NCI-H2171 treated with DMSO at 0.1 percent for 48 hours (cell line): Measurements from ENCODE around the gene TRANK1.
"Not testable (repeated sequence)": the region's sequence is repeated elsewhere in the genome, so short reads cannot be mapped to it uniquely, and the experiment has no call there.

Source experiments
- DNase-seq: peaks from one replicate; lab custom pipeline; 2025; lab: John Stamatoyannopoulos, UW

TRANK1 gene

GRCh38 chr3:36892457-36893136 lies 52.3 kb downstream of the TRANK1 start:
- no peak for DNase-seq

DNA sequence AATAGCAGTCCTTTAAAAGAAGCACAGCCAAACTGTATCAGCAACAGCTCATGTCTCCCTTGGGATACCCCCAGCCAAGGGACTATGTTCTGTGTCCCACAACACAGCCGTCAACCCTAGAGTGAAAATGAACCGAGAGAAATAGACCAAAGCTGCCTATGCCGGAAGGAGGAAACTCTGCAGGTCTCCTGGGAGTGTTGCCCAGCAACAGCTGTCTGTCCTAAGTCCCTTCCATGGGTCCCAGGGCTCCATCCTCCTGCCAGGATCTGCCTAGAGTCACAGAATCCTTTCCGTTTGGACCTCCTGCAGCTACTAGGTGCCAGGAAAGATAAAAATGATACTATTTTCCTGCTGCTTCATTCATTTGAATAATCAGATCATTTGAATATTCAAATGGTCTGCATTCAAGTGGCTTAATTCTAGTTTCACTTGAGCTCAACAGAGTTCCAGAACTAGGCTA lies 53.1 kb downstream of the TRANK1 start:
- DNase-seq = peak; percentile 31

GRCh38 chr3:36891097-36891496 lies 53.8 kb downstream of the TRANK1 start:
- DNase-seq = not testable (repeated sequence)

GRCh38 chr3:36890261-36890660 lies 54.6 kb downstream of the TRANK1 start:
- no peak for DNase-seq

DNA sequence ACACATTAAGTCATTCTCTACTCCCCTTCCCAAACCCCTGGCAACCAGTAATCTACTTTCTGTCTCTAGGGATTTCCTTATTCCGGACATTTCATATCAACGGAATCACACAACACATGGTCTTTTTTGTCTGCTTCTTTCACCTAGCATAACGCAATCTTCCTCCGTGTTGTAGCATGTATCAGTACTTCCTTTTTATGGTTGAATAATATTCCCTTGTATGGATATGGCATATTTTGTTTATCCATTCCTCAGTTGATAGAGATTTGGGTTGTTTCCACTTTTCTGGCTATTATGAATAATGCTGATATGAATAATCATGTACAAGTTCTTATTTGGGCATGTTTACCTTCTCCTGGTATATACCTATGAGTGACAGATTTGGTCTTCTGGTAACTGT lies 63.1 kb downstream of the TRANK1 start:
- no peak for DNase-seq

- not testable (repeated sequence) for DNase-seq
Observed at GRCh38 chr3:36879842-36880241, 65.0 kb downstream of the TRANK1 start.

GRCh38 chr3:36877930-36878685 lies 66.7 kb downstream of the TRANK1 start:
- no peak for DNase-seq

- no peak for DNase-seq
Observed at GRCh38 chr3:36876181-36876936, 68.5 kb downstream of the TRANK1 start.

- DNase-seq = no peak
Observed at GRCh38 chr3:36875397-36875796, 69.5 kb downstream of the TRANK1 start.

DNA sequence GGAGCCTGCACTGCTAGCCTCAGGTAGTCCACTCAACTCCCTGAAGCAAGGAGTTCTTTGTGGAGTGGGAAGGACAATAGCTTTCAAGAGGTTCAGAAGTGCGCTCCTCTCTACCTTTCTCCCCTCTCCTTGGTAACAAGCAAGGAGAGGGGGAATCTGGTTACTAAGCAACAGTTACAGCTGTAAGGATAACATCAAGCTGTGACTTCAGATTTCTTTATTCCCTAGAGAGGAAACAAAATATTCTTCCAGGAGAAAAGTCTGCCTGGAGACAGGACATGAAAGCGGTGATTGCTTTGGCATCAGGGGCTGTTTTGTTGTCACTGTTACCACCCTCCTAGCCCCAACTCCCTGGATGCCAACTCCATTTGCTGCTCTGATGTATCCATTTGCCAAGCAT lies 70.4 kb downstream of the TRANK1 start:
- DNase-seq = peak; percentile 63

DNA sequence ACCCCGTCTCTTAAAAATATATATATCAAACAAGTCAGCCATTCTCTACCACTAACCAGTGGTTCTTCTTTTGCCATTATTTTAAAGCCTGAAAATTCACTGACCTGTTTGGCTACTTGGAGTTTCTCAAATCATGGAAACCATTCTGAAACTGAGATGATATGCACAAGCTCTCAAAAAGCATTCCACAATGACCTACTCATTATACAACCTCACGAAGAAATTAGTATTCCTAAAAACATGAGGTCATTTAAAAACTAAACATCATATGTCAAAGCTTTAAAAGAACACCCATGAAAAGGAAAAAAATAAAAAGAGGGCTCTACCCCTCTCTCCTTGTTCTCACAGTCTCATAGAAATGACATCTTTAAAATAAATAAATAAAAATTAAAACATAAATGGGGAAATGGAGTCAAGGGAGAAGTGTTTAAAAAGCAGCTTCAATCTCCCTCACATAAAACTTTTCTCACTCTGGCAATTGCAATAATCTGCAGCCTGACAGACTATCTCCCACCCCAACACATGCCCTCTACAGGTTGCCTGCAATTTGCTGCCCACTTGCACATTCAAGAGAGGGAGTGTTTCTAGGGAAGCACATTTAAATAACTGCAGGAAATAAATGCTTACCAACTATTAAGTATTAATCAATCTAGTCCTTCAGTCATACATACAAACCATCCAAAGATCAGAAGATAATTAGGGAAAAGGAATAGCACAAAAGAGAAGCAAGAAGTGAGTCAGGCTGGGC lies 73.3 kb downstream of the TRANK1 start:
- DNase-seq = no peak

DNA sequence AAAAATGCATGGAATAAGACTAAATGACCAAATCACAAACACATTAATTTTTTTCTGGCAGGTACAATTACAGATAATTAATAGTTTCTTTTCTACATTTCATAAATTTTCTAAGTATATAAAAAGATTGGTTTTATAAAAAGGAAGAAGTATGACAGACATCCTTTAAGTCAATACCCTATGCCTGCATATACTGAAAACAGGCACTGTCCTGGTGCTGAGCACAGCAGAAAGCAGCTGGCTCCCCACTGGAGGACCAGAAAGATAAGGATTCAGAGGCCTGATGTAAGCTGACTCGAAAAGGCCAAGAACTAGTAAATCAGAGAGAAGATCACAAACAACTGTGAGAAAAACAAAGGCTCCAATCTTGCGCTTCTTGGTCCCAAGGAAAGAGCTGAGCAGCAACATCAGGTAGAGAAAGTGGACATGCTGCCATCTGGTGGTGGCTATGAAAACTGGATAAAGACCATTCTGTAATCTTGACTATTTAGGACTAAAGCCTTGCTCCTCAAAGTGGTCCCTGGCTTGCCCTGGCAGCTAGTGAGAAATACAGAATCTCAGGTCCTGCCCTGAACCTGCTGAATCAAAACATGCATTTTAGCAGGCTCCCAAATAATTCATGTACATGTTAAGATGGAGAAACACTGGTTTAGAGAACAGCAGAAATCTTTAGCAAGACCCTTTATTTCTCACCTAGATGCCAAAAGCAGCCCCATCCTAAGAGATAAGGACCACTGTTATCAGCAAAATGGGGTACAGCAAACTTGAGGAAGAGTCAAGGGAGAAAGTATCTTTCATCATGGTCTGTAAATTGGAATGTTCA lies 76.0 kb downstream of the TRANK1 start:
- peak; percentile 60 for DNase-seq

GRCh38 chr3:36867810-36868209 lies 77.0 kb downstream of the TRANK1 start:
- DNase-seq = no peak

- no peak for DNase-seq
Observed at GRCh38 chr3:36866368-36866767, 78.5 kb downstream of the TRANK1 start.

DNA sequence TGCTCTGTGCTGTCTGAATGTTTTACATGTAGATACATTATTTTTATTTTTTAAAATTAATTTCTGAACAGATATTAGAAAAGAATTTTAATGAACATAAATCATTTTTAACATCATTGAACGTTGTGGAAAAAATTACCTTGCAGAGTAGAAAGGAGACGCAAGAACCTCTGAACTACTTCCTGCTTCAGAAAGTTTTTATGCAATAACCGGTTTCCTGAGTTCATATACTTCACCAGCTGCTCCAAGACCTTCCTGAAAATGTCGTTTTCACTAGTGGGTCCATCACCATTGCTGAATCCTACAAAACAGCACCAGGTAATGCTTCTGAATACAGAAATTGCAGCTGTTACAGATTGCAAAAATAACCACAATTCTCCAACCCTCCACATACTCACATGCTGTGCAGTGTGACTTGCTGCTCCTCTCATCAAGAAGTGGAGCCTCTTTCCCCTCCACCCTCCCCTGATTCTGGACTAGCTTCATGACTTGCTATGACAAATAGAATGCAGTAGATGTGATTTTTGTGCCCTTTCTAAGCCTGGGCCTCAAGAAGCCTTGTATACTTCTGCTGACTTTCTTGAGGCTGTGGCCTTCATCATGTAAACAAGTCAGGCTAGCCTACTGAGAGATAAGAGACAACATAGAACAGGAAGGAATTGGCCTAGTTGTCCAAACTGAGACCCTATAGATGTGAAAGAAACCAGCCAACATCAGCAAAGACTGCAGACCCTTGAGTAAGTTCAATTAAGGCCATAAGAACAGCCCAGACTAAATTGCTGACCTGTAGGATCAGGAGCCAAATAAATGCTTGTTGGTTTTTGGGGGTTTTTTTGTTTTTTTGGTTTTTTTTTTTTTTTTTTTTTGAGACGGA lies 80.4 kb downstream of the TRANK1 start:
- DNase-seq = no peak

DNA sequence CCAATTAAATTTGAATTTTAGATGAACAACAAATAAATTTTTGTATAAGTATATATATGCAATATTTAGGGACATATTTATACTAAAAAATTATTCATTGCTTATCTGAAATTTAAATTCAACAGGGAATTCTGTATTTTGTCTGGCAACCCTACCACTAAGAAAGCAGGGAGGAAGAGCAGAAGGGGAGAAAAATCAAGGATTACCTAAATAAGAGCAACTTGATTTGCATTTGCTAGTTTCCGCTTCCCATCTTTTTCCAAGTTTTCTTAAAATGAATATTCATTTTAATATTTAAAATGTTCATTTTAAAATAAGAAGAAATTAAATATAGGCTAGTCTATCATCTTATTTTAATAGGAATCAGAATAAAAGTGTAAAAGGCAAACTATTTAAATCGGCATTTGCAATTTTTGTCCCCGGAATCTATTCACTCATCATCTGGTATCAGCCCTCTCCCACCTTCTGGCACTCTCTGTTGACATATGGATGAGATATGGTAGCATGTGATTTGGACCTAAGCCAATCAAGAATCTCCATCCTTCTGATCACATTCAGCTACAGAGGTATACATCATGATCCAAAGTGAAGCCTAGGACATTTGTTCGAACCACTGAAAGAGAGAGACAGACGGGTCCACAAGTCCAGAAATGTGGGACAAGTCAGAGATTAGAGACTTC lies 82.6 kb downstream of the TRANK1 start:
- DNase-seq = peak; percentile 20

DNA sequence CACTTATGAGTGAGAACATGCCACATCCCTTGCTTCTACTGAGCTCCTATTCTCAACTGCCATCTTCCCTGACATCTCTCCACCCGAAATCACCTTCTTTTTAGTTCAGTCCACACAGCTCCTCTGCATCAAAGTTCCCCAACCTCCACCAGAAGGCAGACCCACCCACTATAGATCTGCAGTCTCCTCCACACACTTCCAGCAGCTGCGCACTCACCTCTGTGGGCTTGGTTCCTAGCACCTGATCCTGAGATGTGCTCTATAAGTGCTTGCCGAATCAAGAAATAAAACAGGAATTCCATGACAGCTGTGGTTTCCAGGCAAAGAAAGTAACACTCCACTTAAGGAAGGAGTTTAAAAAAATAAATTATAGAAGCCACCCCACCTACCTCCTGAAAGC lies 85.4 kb downstream of the TRANK1 start:
- DNase-seq = no peak

DNA sequence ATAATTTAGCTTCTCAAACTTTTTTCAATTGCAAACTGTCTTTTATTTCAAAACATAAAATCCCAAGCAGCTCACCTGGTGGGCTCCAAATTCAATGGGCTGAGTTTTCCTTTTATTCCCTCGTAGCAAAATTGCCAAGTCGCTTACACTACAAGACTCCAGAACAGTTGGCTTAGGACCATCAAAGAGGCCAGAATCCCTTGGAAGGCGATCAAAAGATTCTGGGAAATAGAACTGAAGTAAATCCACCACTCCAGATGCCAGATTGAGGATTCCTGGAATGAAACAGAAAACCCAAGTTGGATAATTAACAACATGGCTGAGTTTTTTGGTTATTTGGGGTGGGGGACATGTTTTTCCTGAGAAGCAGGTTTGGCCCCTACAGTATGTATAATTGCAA lies 92.8 kb downstream of the TRANK1 start:
- DNase-seq = no peak

GRCh38 chr3:36850743-36851142 lies 94.1 kb downstream of the TRANK1 start:
- no peak for DNase-seq

- no peak for DNase-seq
Observed at GRCh38 chr3:36846406-36846805, 98.4 kb downstream of the TRANK1 start.
